Uterus (tissue), 4 donors: ENCODE measurements around the gene MTMR2. TPM values are rescaled to one million over a fixed set of nuclear protein-coding genes. Genes with fewer than 3 reads are reported as not detected.
A peak's percentile ranks its signal among the peaks of the same experiment; 100 is the strongest.

Source experiments
- DNase-seq, 2 donors: peaks; one replicate each; pipeline ENCODE4 v3.0.0-alpha.2; 2019 to 2020
- H3K27ac ChIP-seq, 2 donors: fragments of 200-600 bp; sonication (generic); 1 replicate in 1 of 2; 2 replicates in 1 of 2; pipeline ENCODE4 v1.5.1; 2016 to 2018
- H3K27me3 ChIP-seq, 2 donors: fragments of 200-600 bp; sonication (generic); one replicate each; pipeline ENCODE4 v1.5.1; 2018 to 2019; ENCODE audit warnings: control low read depth in 1 of 2
- H3K36me3 ChIP-seq, 2 donors: fragments of 200-600 bp; sonication (generic); one replicate each; pipeline ENCODE4 v1.5.1; 2019; ENCODE audit warnings: control low read depth in 1 of 2
- H3K4me1 ChIP-seq, 2 donors: fragments of 200-600 bp; sonication (generic); one replicate each; pipeline ENCODE4 v1.5.1; 2018 to 2019; ENCODE audit warnings: control low read depth in 1 of 2
- H3K4me3 ChIP-seq, 2 donors: fragments of 200-600 bp; sonication (generic); 1 replicate in 1 of 2; 2 replicates in 1 of 2; pipeline ENCODE4 v1.5.1; 2018 to 2019; ENCODE audit warnings: mild to moderate bottlenecking in 1 of 2
- H3K9me3 ChIP-seq, 2 donors: fragments of 200-600 bp; sonication (generic); one replicate each; pipeline ENCODE4 v1.5.1; 2019; ENCODE audit warnings: control low read depth in 1 of 2
- POLR2A ChIP-seq, 2 donors: fragments of 450-650 bp; IDR thresholded peaks; one replicate each; pipeline ENCODE4 v1.6.1; 2016; ENCODE audit warnings: antibody characterized with exemption in 2 of 2, mild to moderate bottlenecking in 1 of 2, moderate library complexity in 1 of 2
- intact Hi-C: fragments of 100-400 bp; cut with DNase I; formaldehyde crosslinking; loops from one replicate; pipeline ENCODE4 v1.15.1; 2023; ENCODE audit warnings: low total_unique reads
- total RNA-seq, 4 donors: library from RNA; depleted of rRNA in 3 of 4; stranded (reverse); fragments of >200 nt in 3 of 4; gene quantifications; one replicate each; pipeline versions ENCODE4 v1.1.0 to v1.2.4, GENCODE V29; 2014 to 2023
- TF ChIP-seq, protein P1 (sequence below), 4 experiments: fragments of 200-600 bp in 2 of 4; fragments of 450-650 bp in 2 of 4; sonication (generic) in 2 of 4; IDR thresholded peaks; one replicate each; pipeline ENCODE4 v1.5.1; 2016 to 2019; ENCODE audit warnings: antibody characterized with exemption in 4 of 4, mild to moderate bottlenecking in 2 of 4, moderate library complexity in 1 of 4
- donor health status: DM: yes; HTN: yes; CAD: no.

MTMR2 gene
- total RNA-seq, 4 donors from 2014 or later = 10.9 to 45.5 (median 21.6) TPM

DNA sequence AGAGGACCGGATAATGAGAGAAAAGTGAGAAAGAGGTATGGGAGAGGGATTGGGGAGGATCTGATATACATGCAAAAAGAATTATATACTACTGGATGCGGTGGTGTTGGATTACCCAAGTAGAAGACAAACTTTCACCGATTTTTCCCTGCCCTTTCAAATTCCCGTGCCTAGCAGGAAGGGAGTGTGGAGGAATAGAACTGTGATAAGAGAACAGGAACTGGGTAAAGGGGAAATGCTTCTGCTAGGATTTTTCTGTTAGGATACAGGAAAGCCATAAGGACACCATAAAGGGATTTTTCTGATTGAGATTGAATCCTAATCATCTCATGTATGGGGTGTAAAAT lies 480 bp upstream of the MTMR2 start:
- TF ChIP-seq POLR2A (IDR thresholded peaks at IDR 0.05) = no peak
- TF ChIP-seq, protein P1, sequence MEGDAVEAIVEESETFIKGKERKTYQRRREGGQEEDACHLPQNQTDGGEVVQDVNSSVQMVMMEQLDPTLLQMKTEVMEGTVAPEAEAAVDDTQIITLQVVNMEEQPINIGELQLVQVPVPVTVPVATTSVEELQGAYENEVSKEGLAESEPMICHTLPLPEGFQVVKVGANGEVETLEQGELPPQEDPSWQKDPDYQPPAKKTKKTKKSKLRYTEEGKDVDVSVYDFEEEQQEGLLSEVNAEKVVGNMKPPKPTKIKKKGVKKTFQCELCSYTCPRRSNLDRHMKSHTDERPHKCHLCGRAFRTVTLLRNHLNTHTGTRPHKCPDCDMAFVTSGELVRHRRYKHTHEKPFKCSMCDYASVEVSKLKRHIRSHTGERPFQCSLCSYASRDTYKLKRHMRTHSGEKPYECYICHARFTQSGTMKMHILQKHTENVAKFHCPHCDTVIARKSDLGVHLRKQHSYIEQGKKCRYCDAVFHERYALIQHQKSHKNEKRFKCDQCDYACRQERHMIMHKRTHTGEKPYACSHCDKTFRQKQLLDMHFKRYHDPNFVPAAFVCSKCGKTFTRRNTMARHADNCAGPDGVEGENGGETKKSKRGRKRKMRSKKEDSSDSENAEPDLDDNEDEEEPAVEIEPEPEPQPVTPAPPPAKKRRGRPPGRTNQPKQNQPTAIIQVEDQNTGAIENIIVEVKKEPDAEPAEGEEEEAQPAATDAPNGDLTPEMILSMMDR (IDR thresholded peaks at IDR 0.05) = no peak
- Histone ChIP-seq H3K4me3 (peak overlapping the region; percentile 76 to 88), H3K9me3 (no peaks in the 10 kb centered on the region), H3K27me3 (no peaks in the 10 kb centered on the region), H3K27ac (peak overlapping the region; percentile 98), H3K36me3 (no peaks in the 10 kb centered on the region), H3K4me1 (no peaks in the 10 kb centered on the region)
- intact Hi-C loops = no loop called here
- DNase-seq = no peak

DNA sequence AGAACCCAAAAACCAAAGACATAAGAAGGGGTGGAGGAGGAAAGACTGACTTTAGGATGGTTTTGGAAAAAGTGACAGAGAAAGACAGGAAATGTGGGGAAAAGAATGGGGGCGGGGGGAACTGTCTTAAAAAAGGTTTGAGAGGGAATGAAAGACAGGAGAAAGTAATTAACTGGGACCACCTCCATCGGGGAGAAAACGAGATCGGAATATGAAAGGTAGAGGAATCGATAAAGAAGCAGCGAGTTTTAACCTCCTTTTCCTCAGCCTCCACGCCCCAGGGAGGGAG lies 524 bp downstream of the MTMR2 start:
- Histone ChIP-seq H3K4me1 (no peaks in the 10 kb centered on the region), H3K4me3 (peak overlapping the region; percentile 76 to 88), H3K27ac (peak overlapping the region; percentile 98), H3K9me3 (no peaks in the 10 kb centered on the region), H3K27me3 (no peaks in the 10 kb centered on the region), H3K36me3 (no peaks in the 10 kb centered on the region)
- intact Hi-C loops = no loop called here
- TF ChIP-seq, protein P1 (IDR thresholded peaks at IDR 0.05) = no peak
- no peak for TF ChIP-seq POLR2A (IDR thresholded peaks at IDR 0.05)
- no peak for DNase-seq

DNA sequence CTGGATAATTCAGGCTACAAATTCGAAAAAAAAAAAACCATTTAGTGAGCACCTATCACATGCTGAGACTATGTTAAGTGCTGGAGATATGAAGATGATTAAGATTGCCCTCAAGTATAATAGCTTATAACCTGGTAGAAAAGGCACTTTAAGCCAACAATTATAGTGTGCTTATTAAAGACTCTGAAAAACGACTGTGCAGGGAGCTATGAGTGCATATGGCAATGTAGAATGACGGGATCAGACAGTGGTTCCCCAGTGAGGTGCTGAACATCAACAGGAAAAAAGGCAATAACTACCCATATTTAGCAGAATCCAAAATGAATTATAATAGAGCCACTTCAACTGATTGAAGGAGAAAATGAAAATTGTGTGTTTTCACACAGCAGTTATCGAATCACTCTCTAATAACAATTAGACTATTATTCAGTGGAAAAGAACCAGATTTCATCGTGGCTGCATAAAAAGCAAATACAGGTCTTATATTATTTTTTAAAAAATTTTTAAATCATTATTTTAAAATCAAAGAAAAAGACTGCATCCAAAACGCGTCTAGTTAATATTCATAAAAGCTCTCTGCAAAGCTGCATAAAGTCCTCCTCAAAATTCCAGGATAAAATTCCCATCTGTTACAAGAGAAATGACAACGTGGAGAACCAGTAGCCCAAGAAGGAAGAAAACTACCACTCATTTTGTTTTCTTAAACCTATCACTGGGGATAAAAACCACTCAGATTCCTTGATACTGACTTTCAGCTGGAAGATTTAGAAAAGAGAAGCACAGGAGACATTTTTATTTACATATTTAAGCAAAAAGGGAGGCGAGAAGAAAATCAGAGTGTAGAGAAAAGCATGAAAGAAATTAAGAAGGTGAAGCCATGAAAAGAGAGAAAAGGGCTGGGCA lies 1.1 kb downstream of the MTMR2 start:
- Histone ChIP-seq H3K4me1 (no peaks in the 10 kb centered on the region), H3K9me3 (no peaks in the 10 kb centered on the region), H3K27me3 (no peaks in the 10 kb centered on the region), H3K36me3 (no peaks in the 10 kb centered on the region), H3K27ac (peak overlapping the region; percentile 98), H3K4me3 (peak overlapping the region; percentile 76 to 88)
- DNase-seq = no peak
- intact Hi-C loops = no loop called here
- TF ChIP-seq, protein P1 (IDR thresholded peaks at IDR 0.05) = no peak
- TF ChIP-seq POLR2A (IDR thresholded peaks at IDR 0.05) = no peak

DNA sequence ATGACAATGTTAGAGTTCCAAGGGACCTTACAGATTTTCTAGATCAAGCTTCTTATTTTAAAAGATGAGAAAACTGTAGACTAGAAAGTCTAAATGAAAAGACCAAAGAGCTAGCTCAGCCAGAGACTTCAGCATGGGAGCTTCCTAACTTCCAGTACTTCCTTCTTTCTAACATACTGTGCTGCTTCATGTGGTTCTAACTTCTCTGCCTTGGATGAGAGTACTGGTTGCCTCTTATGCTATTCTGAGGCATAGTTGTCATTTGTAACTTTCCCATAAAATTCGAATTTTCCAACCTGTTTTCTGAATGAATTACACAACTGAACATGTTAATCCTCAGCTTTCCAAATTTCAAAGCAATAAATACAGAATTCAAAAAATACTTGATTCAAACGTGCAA lies 1.8 kb downstream of the MTMR2 start:
- Histone ChIP-seq H3K36me3 (no peaks in the 10 kb centered on the region), H3K27me3 (no peaks in the 10 kb centered on the region), H3K9me3 (no peaks in the 10 kb centered on the region), H3K4me3 (no peak overlapping the region), H3K27ac (peak overlapping the region in 1 of 2 donors; percentile 98), H3K4me1 (no peaks in the 10 kb centered on the region)
- no peak for DNase-seq
- intact Hi-C loops = no loop called here
- TF ChIP-seq, protein P1 (IDR thresholded peaks at IDR 0.05) = no peak
- no peak for TF ChIP-seq POLR2A (IDR thresholded peaks at IDR 0.05)

DNA sequence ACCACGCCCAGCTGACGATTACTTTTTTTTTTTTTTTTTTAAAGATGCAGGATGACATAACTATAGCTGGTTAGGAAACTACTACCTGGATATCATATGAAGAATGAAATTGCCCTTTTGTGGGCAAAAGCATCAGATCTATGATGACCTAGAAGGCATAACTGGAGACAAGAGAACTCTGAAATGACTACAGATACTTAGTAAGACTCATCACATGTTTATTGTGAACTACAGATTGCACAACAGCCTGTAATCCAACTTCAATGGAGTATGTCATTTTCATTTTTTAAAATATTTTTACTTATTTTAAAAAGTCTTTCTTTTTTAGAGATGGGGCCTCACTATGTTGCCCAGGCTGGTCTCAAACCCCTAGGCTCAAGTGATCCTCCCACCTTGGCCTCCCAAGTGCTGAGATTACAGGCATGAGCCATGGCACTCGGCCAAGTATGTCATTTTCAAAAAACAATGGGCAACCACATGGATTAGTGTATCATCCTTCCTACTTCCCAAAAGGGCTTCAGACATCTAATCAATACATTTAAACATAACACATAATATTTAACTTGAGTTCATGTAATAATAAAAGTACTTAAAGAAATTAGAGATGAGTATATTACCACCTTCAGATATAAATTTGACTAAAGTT lies 3.3 kb downstream of the MTMR2 start:
- H3K4me1 ChIP-seq = no peaks in the 10 kb centered on the region
- TF ChIP-seq, protein P1 (IDR thresholded peaks at IDR 0.05) = no peak
- no peak for TF ChIP-seq POLR2A (IDR thresholded peaks at IDR 0.05)
- no peak overlapping the region for H3K4me3 ChIP-seq
- H3K9me3 ChIP-seq = no peaks in the 10 kb centered on the region
- H3K27ac ChIP-seq = no peak overlapping the region
- no peaks in the 10 kb centered on the region for H3K36me3 ChIP-seq
- DNase-seq = no peak
- intact Hi-C loops = no loop called here
- H3K27me3 ChIP-seq = no peaks in the 10 kb centered on the region
